Measurements from ENCODE around the gene MACROD2. TPM values are rescaled to one million over a fixed set of nuclear protein-coding genes. Genes with fewer than 3 reads are reported as not detected.

Gene MACROD2
- total RNA-seq, 2 donors from 2014 or later: 8.0 to 19.4 TPM

- Histone ChIP-seq H3K4me3 (no peak overlapping the region), H3K9me3 (no peaks in the 10 kb centered on the region), H3K36me3 (no peaks in the 10 kb centered on the region), H3K27me3 (replicated peaks; ENCODE audit: insufficient read depth) (no peaks in the 10 kb centered on the region), H3K27ac (no peak overlapping the region), H3K4me1 (replicated peaks) (no peaks in the 10 kb centered on the region)
- WGBS: 78% methylated on average over 5 of the region's 5 CpGs
- intact Hi-C loops (cut with DNase I): no loop called here
- DNase-seq (ENCODE audit: low spot score): no peak
- TF ChIP-seq CTCF (IDR thresholded peaks at IDR 0.05) (no peak), POLR2A (IDR thresholded peaks at IDR 0.05) (no peak), POLR2AphosphoS5 (IDR thresholded peaks at IDR 0.05) (no peak)
Measured at GRCh38 chr20:14879839-14880238, 884.5 kb downstream of the MACROD2 start.

- TF ChIP-seq CTCF (IDR thresholded peaks at IDR 0.05): no peak
- no peak for TF ChIP-seq POLR2AphosphoS5 (IDR thresholded peaks at IDR 0.05)
- no peak for TF ChIP-seq POLR2A (IDR thresholded peaks at IDR 0.05)
- Histone ChIP-seq H3K36me3 (no peaks in the 10 kb centered on the region), H3K27ac (no peak overlapping the region), H3K27me3 (replicated peaks; ENCODE audit: insufficient read depth) (no peaks in the 10 kb centered on the region), H3K9me3 (no peaks in the 10 kb centered on the region), H3K4me3 (no peak overlapping the region), H3K4me1 (replicated peaks) (no peaks in the 10 kb centered on the region)
- no peak for DNase-seq (ENCODE audit: low spot score)
- intact Hi-C loops (cut with DNase I): no loop called here
- 51% methylated on average over 2 of the region's 2 CpGs for WGBS
Measured at GRCh38 chr20:14881518-14881917, 886.2 kb downstream of the MACROD2 start.

GRCh38 chr20:14882157-14882556, 886.8 kb downstream of the MACROD2 start:
- WGBS: 94% methylated on average over 2 of the region's 2 CpGs
- no peak overlapping the region for H3K27ac ChIP-seq

GRCh38 chr20:14882846-14883245, 887.5 kb downstream of the MACROD2 start:
- no peaks in the 10 kb centered on the region for H3K4me1 ChIP-seq (replicated peaks)
- no peaks in the 10 kb centered on the region for H3K36me3 ChIP-seq
- no peak for TF ChIP-seq POLR2AphosphoS5 (IDR thresholded peaks at IDR 0.05)
- TF ChIP-seq CTCF (IDR thresholded peaks at IDR 0.05): no peak
- TF ChIP-seq POLR2A (IDR thresholded peaks at IDR 0.05): no peak
- H3K27me3 ChIP-seq (replicated peaks; ENCODE audit: insufficient read depth): no peaks in the 10 kb centered on the region
- no peak overlapping the region for H3K4me3 ChIP-seq
- H3K27ac ChIP-seq: no peak overlapping the region
- no peaks in the 10 kb centered on the region for H3K9me3 ChIP-seq
- no peak for DNase-seq (ENCODE audit: low spot score)
- intact Hi-C loops (cut with DNase I): no loop called here

More at GRCh38 chr20:14882157-14882556, 886.8 kb downstream of the MACROD2 start:
- Histone ChIP-seq H3K9me3 (no peaks in the 10 kb centered on the region), H3K4me3 (no peak overlapping the region), H3K36me3 (no peaks in the 10 kb centered on the region), H3K27me3 (replicated peaks; ENCODE audit: insufficient read depth) (no peaks in the 10 kb centered on the region), H3K4me1 (replicated peaks) (no peaks in the 10 kb centered on the region)
- no peak for DNase-seq (ENCODE audit: low spot score)
- TF ChIP-seq POLR2A (IDR thresholded peaks at IDR 0.05) (no peak), CTCF (IDR thresholded peaks at IDR 0.05) (no peak), POLR2AphosphoS5 (IDR thresholded peaks at IDR 0.05) (no peak)
- intact Hi-C loops (cut with DNase I): no loop called here

- no peaks in the 10 kb centered on the region for H3K27me3 ChIP-seq (replicated peaks; ENCODE audit: insufficient read depth)
- no peak for TF ChIP-seq POLR2A (IDR thresholded peaks at IDR 0.05)
- no peak for TF ChIP-seq POLR2AphosphoS5 (IDR thresholded peaks at IDR 0.05)
- TF ChIP-seq CTCF (IDR thresholded peaks at IDR 0.05): no peak
- WGBS: 44% methylated on average over 1 of the region's 1 CpG
- no peaks in the 10 kb centered on the region for H3K4me1 ChIP-seq (replicated peaks)
- no peak overlapping the region for H3K4me3 ChIP-seq
- no peak for DNase-seq (ENCODE audit: low spot score)
- H3K36me3 ChIP-seq: no peaks in the 10 kb centered on the region
- intact Hi-C loops (cut with DNase I): no loop called here
- H3K27ac ChIP-seq: no peak overlapping the region
- no peaks in the 10 kb centered on the region for H3K9me3 ChIP-seq
Measured at GRCh38 chr20:14883324-14883723, 888.0 kb downstream of the MACROD2 start.
